ENCODE measurements around the gene N4BP2L2. TPM values are rescaled to one million over a fixed set of nuclear protein-coding genes. Genes with fewer than 3 reads are reported as not detected.

N4BP2L2 gene
- total and polyA plus RNA-seq, 2 of the 13 experiments (the other 11 are each of a cell fraction or from before 2014, with no cell fraction given), result 58.9 to 81.2 TPM

DNA sequence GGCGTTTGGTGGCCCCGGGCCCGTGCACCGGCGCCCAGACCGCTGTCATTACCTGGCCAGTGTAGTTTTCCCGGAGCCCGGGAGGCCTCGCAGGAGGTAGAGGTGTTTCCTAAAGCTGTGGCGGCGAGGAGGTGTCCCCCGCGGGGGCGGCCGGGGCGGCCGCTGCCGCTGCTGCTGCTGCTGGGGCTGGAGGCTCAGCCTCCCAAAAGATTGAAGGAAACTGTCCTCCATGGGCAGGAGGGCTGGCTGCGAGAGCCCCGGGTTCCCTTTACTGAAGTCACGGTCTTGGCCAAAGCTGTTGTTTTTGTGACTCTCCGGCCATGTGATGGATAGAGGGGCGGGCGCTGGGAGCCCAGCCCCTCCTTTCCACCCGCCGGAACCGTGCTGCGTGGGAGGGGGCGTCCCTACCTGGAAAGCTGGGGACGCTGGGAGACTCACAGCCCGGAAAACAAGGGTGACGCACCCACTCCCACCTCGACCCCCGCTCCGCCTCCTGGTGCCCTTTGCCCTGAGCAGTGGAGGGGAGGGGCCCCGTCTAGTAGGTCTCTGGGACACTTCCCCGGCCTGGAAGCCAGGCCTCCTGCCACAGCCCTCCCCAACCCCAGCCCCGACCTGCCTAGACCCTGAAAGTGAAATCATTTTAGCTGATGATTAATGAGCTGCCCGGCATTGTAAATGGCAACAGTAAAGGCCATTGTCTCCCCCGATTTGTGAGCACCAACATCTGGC, 110.6 kb downstream of the N4BP2L2 start, which contains the start of gene N4BP2L1 (continued):
- TF ChIP-seq ZFP36L1 (CRISPR knock-in tag; IDR thresholded peaks at IDR 0.05) (peak; percentile 55; the same call in 1 of the 2 replicates), ZNF816 (CRISPR knock-in tag; IDR thresholded peaks at IDR 0.05; ENCODE audit: borderline replicate concordance) (peak; percentile 64; the same call in 1 of the 2 replicates), PPARG (CRISPR knock-in tag; conservative IDR thresholded peaks at IDR 0.05) (peak; percentile 70; the same call in 1 of the 2 replicates), KMT2B (CRISPR knock-in tag; IDR thresholded peaks at IDR 0.05) (peak; percentile 75), ZFP1 (CRISPR knock-in tag; IDR thresholded peaks at IDR 0.05) (0 out of 2 replicates have a peak, but pooled peaks have one; percentile 57), NFATC3 (CRISPR knock-in tag; IDR thresholded peaks at IDR 0.05) (no peak), MYC (CRISPR knock-in tag; IDR thresholded peaks at IDR 0.05; ENCODE audit: borderline replicate concordance) (peak; percentile 82), ZNF296 (CRISPR knock-in tag; conservative IDR thresholded peaks at IDR 0.05) (0 out of 2 replicates have a peak, but pooled peaks have one; percentile 24), MXI1 (IDR thresholded peaks at IDR 0.05; ENCODE audit: borderline replicate concordance, low read depth, low read length) (peak; percentile 91; the same call in 1 of the 3 replicates), MAZ (IDR thresholded peaks at IDR 0.05; ENCODE audit: borderline replicate concordance, low read depth, low read length) (peak; percentile 92), MAZ (CRISPR knock-in tag; IDR thresholded peaks at IDR 0.05; ENCODE audit: low read depth) (peak; percentile 93), STAG1 (CRISPR knock-in tag; IDR thresholded peaks at IDR 0.05) (peak; percentile 29), JUND (CRISPR knock-in tag; IDR thresholded peaks at IDR 0.05) (peak; percentile 32; the same call in 1 of the 2 replicates), ZMAT3 (CRISPR knock-in tag; conservative IDR thresholded peaks at IDR 0.05) (peak; percentile 53; the same call in 1 of the 2 replicates), HOXA3 (CRISPR knock-in tag; IDR thresholded peaks at IDR 0.05) (peak; percentile 81), FLYWCH1 (CRISPR knock-in tag; IDR thresholded peaks at IDR 0.05) (no peak), GATAD2A (CRISPR knock-in tag; IDR thresholded peaks at IDR 0.05) (peak; percentile 83), YEATS2 (CRISPR knock-in tag; IDR thresholded peaks at IDR 0.05; ENCODE audit: borderline replicate concordance) (peak; percentile 70; the same call in 1 of the 2 replicates)
- TF ChIP-seq, protein P1, sequence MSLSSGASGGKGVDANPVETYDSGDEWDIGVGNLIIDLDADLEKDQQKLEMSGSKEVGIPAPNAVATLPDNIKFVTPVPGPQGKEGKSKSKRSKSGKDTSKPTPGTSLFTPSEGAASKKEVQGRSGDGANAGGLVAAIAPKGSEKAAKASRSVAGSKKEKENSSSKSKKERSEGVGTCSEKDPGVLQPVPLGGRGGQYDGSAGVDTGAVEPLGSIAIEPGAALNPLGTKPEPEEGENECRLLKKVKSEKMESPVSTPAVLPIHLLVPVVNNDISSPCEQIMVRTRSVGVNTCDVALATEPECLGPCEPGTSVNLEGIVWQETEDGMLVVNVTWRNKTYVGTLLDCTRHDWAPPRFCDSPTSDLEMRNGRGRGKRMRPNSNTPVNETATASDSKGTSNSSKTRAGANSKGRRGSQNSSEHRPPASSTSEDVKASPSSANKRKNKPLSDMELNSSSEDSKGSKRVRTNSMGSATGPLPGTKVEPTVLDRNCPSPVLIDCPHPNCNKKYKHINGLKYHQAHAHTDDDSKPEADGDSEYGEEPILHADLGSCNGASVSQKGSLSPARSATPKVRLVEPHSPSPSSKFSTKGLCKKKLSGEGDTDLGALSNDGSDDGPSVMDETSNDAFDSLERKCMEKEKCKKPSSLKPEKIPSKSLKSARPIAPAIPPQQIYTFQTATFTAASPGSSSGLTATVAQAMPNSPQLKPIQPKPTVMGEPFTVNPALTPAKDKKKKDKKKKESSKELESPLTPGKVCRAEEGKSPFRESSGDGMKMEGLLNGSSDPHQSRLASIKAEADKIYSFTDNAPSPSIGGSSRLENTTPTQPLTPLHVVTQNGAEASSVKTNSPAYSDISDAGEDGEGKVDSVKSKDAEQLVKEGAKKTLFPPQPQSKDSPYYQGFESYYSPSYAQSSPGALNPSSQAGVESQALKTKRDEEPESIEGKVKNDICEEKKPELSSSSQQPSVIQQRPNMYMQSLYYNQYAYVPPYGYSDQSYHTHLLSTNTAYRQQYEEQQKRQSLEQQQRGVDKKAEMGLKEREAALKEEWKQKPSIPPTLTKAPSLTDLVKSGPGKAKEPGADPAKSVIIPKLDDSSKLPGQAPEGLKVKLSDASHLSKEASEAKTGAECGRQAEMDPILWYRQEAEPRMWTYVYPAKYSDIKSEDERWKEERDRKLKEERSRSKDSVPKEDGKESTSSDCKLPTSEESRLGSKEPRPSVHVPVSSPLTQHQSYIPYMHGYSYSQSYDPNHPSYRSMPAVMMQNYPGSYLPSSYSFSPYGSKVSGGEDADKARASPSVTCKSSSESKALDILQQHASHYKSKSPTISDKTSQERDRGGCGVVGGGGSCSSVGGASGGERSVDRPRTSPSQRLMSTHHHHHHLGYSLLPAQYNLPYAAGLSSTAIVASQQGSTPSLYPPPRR (CRISPR knock-in tag; IDR thresholded peaks at IDR 0.05; ENCODE audit: borderline replicate concordance), result peak; percentile 71; the same call in 1 of the 2 replicates
- TF ChIP-seq, protein P2, sequence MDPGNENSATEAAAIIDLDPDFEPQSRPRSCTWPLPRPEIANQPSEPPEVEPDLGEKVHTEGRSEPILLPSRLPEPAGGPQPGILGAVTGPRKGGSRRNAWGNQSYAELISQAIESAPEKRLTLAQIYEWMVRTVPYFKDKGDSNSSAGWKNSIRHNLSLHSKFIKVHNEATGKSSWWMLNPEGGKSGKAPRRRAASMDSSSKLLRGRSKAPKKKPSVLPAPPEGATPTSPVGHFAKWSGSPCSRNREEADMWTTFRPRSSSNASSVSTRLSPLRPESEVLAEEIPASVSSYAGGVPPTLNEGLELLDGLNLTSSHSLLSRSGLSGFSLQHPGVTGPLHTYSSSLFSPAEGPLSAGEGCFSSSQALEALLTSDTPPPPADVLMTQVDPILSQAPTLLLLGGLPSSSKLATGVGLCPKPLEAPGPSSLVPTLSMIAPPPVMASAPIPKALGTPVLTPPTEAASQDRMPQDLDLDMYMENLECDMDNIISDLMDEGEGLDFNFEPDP (CRISPR knock-in tag; conservative IDR thresholded peaks at IDR 0.05), result 0 out of 2 replicates have a peak, but pooled peaks have one; percentile 34
- TF ChIP-seq, protein P3, sequence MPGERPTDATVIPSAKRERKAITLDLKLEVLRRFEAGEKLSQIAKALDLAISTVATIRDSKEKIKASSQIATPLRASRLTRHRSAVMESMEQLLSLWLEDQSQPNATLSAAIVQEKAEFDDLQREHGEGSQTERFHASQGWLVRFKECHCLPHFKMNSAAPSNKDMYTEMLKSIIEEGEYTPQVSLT (CRISPR knock-in tag; IDR thresholded peaks at IDR 0.05; ENCODE audit: borderline replicate concordance, low read depth), result no peak
